ENCODE measurements around the gene MLPH.

The MLPH gene

GRCh38 chr2:237563816-237564215, 76.8 kb downstream of the MLPH start:
- Histone ChIP-seq H3K36me3 (ENCODE audit: control insufficient read depth, insufficient read depth, low read length) (no peaks in the 10 kb centered on the region), H3K4me1 (ENCODE audit: control insufficient read depth, insufficient read depth, low read length) (peaks cover 3% of the 10 kb centered on the region), H3K9me3 (ENCODE audit: control insufficient read depth, low read length) (no peaks in the 10 kb centered on the region), H3K27me3 (ENCODE audit: control insufficient read depth, insufficient read depth, low read length) (peaks cover 12% of the 10 kb centered on the region), H3K9ac (ENCODE audit: low read length) (no peak overlapping the region), H3K4me3 (ENCODE audit: low read length) (no peak overlapping the region)

DNA sequence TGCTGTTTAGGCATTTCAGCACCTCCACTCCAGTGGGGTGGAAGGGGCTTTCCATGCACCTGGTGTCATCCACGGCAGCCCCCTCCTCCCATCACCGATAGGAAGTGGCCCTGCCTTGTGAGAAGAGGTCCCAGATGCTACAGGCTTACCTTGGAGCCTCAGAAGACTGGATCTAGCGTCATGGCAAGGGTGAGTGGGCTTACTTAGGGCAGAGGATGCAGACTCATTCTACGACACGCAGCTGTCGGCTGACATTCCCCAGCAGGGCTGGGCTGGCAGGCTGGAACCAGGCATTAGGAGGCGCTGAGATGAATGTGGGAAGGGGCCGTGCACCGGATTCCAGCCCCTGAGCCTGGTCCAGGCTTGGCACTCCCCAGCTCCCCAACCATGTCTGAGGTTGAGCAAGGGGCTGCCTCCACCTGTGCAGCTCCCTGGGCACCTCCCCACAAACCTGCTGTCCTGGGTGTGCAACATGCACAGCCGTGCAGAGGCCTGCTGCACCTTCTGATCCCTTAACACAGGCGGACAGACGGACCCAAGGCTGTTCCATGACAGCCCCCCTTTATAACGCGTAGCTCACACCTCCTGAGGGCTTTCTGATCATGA, 77.6 kb downstream of the MLPH start:
- no peaks in the 10 kb centered on the region for H3K9me3 ChIP-seq (ENCODE audit: control insufficient read depth, low read length)
- peaks cover 12% of the 10 kb centered on the region for H3K27me3 ChIP-seq (ENCODE audit: control insufficient read depth, insufficient read depth, low read length)
- H3K9ac ChIP-seq (ENCODE audit: low read length), result no peak overlapping the region
- H3K36me3 ChIP-seq (ENCODE audit: control insufficient read depth, insufficient read depth, low read length), result no peaks in the 10 kb centered on the region
- H3K4me3 ChIP-seq (ENCODE audit: low read length), result no peak overlapping the region
- H3K4me1 ChIP-seq (ENCODE audit: control insufficient read depth, insufficient read depth, low read length), result no peaks in the 10 kb centered on the region

GRCh38 chr2:237565974-237566373, 78.9 kb downstream of the MLPH start:
- no peak overlapping the region for H3K9ac ChIP-seq (ENCODE audit: low read length)
- H3K9me3 ChIP-seq (ENCODE audit: control insufficient read depth, low read length), result no peaks in the 10 kb centered on the region
- H3K27me3 ChIP-seq (ENCODE audit: control insufficient read depth, insufficient read depth, low read length), result peaks cover 12% of the 10 kb centered on the region
- no peaks in the 10 kb centered on the region for H3K36me3 ChIP-seq (ENCODE audit: control insufficient read depth, insufficient read depth, low read length)
- H3K4me3 ChIP-seq (ENCODE audit: low read length), result no peak overlapping the region
- H3K4me1 ChIP-seq (ENCODE audit: control insufficient read depth, insufficient read depth, low read length), result no peaks in the 10 kb centered on the region

- no peak within 1 kb of the TSS for H3K9ac ChIP-seq (ENCODE audit: low read length)
- peaks cover 12% of the 10 kb centered on the region for H3K27me3 ChIP-seq (ENCODE audit: control insufficient read depth, insufficient read depth, low read length)
- H3K4me3 ChIP-seq (ENCODE audit: low read length), result no peak within 1 kb of the TSS
- peaks cover under 1% of the 10 kb centered on the region for H3K4me1 ChIP-seq (ENCODE audit: control insufficient read depth, insufficient read depth, low read length)
- H3K9me3 ChIP-seq (ENCODE audit: control insufficient read depth, low read length), result no peaks in the 10 kb centered on the region
- no peaks in the 10 kb centered on the region for H3K36me3 ChIP-seq (ENCODE audit: control insufficient read depth, insufficient read depth, low read length)
Measured at GRCh38 chr2:237566401-237567235, 79.6 kb downstream of the MLPH start, which contains the start of gene PRLH. PRLH (plus strand) TSS chr2:237566574; CDS start chr2:237566574, 0 bp downstream.

DNA sequence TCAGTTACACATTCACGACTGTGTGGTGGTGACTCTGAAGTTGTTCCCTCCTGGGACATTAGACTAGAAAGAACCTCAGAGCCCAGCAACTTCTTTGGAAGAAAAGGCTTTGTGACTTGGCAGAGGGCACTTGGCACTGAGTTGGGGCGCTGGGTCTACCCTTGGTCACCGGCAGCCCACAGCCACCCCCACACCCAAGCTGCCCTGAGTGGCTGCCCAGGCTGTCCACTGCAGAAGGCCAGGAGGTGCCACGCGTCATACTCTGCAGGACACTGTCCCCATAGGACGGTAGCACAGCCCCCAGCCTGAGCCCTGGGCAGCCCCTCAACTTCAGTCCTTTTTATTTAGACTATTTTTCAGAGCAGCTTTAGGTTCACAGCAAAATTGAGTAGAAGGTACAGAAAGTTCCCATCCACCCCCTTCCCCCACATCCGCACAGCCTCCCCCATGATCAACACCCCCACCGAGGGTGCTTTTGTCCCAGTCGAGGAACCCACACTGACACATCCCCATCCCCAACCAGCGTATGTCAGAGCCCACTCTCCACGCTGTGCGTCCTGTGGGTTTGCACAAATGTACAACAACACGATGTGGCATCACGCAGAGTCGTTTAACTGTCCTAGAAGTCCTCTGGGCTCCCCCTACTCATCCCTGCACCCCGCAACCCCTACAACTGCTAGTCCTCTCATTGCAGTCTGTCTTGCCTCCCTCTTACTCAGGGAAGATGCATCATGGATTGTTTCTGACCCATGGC, 80.4 kb downstream of the MLPH start:
- no peaks in the 10 kb centered on the region for H3K9me3 ChIP-seq (ENCODE audit: control insufficient read depth, low read length)
- H3K4me1 ChIP-seq (ENCODE audit: control insufficient read depth, insufficient read depth, low read length), result peaks cover 9% of the 10 kb centered on the region
- H3K9ac ChIP-seq (ENCODE audit: low read length), result no peak overlapping the region
- H3K4me3 ChIP-seq (ENCODE audit: low read length), result no peak overlapping the region
- H3K36me3 ChIP-seq (ENCODE audit: control insufficient read depth, insufficient read depth, low read length), result no peaks in the 10 kb centered on the region
- peaks cover 12% of the 10 kb centered on the region for H3K27me3 ChIP-seq (ENCODE audit: control insufficient read depth, insufficient read depth, low read length)

- no peaks in the 10 kb centered on the region for H3K9me3 ChIP-seq (ENCODE audit: control insufficient read depth, low read length)
- H3K36me3 ChIP-seq (ENCODE audit: control insufficient read depth, insufficient read depth, low read length), result no peaks in the 10 kb centered on the region
- H3K27me3 ChIP-seq (ENCODE audit: control insufficient read depth, insufficient read depth, low read length), result peaks cover 12% of the 10 kb centered on the region
- no peak overlapping the region for H3K4me3 ChIP-seq (ENCODE audit: low read length)
- peaks cover 13% of the 10 kb centered on the region for H3K4me1 ChIP-seq (ENCODE audit: control insufficient read depth, insufficient read depth, low read length)
- no peak overlapping the region for H3K9ac ChIP-seq (ENCODE audit: low read length)
Measured at GRCh38 chr2:237568121-237568660, 81.1 kb downstream of the MLPH start.

- Histone ChIP-seq H3K36me3 (ENCODE audit: control insufficient read depth, insufficient read depth, low read length) (no peaks in the 10 kb centered on the region), H3K27me3 (ENCODE audit: control insufficient read depth, insufficient read depth, low read length) (peaks cover 6% of the 10 kb centered on the region), H3K4me1 (ENCODE audit: control insufficient read depth, insufficient read depth, low read length) (peaks cover 13% of the 10 kb centered on the region), H3K4me3 (ENCODE audit: low read length) (no peak overlapping the region), H3K9ac (ENCODE audit: low read length) (no peak overlapping the region), H3K9me3 (ENCODE audit: control insufficient read depth, low read length) (no peaks in the 10 kb centered on the region)
Measured at GRCh38 chr2:237569041-237569440, 82.0 kb downstream of the MLPH start.

DNA sequence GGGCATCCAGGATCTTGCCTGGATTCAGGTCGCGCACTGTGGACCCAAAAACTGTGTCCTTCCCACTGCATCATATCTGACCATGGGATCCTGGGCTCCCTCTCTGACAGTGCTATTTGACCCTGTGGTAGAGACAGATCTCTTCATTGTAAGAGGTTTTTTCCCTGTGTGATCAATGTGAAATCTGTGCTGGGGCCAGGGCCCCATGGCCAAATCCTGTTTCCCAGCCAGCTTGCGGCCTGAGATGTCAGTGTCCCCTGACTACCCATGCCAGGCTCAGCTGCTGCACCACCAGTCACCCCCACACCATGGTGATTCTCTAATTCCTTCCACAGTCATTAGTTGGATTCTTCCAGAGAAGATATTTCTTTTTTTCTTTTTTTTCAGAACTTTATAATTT, 82.8 kb downstream of the MLPH start:
- Histone ChIP-seq H3K9ac (ENCODE audit: low read length) (no peak overlapping the region), H3K27me3 (ENCODE audit: control insufficient read depth, insufficient read depth, low read length) (no peaks in the 10 kb centered on the region), H3K9me3 (ENCODE audit: control insufficient read depth, low read length) (no peaks in the 10 kb centered on the region), H3K4me1 (ENCODE audit: control insufficient read depth, insufficient read depth, low read length) (peaks cover 20% of the 10 kb centered on the region), H3K36me3 (ENCODE audit: control insufficient read depth, insufficient read depth, low read length) (no peaks in the 10 kb centered on the region), H3K4me3 (ENCODE audit: low read length) (no peak overlapping the region)

GRCh38 chr2:237570776-237571335, 83.8 kb downstream of the MLPH start:
- Histone ChIP-seq H3K36me3 (ENCODE audit: control insufficient read depth, insufficient read depth, low read length) (no peaks in the 10 kb centered on the region), H3K4me1 (ENCODE audit: control insufficient read depth, insufficient read depth, low read length) (peaks cover 30% of the 10 kb centered on the region), H3K4me3 (ENCODE audit: low read length) (no peak overlapping the region), H3K27me3 (ENCODE audit: control insufficient read depth, insufficient read depth, low read length) (no peaks in the 10 kb centered on the region), H3K9ac (ENCODE audit: low read length) (no peak overlapping the region), H3K9me3 (ENCODE audit: control insufficient read depth, low read length) (no peaks in the 10 kb centered on the region)

DNA sequence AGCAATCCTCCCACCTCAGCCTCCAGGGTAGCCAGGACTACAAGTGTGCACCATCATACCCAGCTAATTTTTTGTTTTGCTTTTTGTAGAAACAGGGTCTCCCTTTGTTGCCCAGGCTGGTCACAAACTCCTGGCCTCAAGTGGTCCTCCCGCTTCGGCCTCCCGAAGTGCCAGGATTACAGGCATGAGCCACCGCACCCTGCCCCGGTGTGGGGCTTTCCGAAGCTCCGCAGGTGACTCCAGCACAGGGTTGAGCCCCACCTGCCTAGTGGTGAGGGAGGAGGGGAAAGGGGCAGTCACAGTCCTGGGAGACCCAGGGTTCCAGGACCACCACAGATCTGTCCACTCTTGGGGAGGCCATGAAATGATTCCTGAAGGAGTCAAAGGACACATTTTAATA, 84.5 kb downstream of the MLPH start:
- H3K9ac ChIP-seq (ENCODE audit: low read length), result no peak overlapping the region
- peaks cover 31% of the 10 kb centered on the region for H3K4me1 ChIP-seq (ENCODE audit: control insufficient read depth, insufficient read depth, low read length)
- H3K27me3 ChIP-seq (ENCODE audit: control insufficient read depth, insufficient read depth, low read length), result no peaks in the 10 kb centered on the region
- no peak overlapping the region for H3K4me3 ChIP-seq (ENCODE audit: low read length)
- no peaks in the 10 kb centered on the region for H3K36me3 ChIP-seq (ENCODE audit: control insufficient read depth, insufficient read depth, low read length)
- no peaks in the 10 kb centered on the region for H3K9me3 ChIP-seq (ENCODE audit: control insufficient read depth, low read length)

DNA sequence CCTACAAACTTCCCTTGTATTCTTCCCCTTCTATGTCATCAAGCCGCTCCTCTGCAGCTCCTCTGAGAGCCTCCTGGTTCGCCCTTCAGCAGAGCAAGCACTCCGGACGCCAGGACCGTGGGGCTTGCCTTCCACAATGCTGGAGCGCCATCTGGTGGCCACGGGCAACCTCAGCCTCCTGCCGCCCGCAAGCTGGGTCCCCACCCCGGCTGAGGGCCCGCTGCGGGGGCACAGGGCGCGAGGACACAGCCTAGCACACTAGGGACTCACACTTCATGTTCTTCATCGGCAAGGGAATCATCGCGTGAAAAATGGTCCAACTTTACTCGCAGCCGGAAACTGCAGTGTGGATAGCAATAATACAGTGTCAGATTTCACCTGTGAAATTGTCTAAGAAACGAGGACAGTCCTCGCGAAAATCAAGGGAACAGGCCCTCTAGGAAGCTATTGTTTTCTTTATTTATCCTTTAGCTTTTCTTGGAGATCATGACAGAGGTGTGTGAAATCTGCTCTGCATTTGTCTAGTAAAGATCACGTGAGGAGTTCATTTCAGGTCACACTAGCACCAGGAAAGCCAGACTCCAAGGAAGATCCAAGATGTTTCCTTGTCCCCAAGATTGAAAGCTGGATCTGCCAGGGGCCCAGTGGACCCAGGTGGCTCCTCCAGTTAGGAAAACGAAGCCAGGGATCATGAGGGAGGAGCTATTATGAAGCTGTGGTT, 85.1 kb downstream of the MLPH start:
- peak overlapping the region; percentile 35 for H3K9ac ChIP-seq (ENCODE audit: low read length)
- no peaks in the 10 kb centered on the region for H3K27me3 ChIP-seq (ENCODE audit: control insufficient read depth, insufficient read depth, low read length)
- peaks cover 31% of the 10 kb centered on the region for H3K4me1 ChIP-seq (ENCODE audit: control insufficient read depth, insufficient read depth, low read length)
- H3K36me3 ChIP-seq (ENCODE audit: control insufficient read depth, insufficient read depth, low read length), result no peaks in the 10 kb centered on the region
- H3K4me3 ChIP-seq (ENCODE audit: low read length), result no peak overlapping the region
- H3K9me3 ChIP-seq (ENCODE audit: control insufficient read depth, low read length), result no peaks in the 10 kb centered on the region

Measured in mucosa of stomach (tissue), 1 donor.